Measurements from ENCODE around the gene ANGPTL5.

- TF ChIP-seq EP300 (IDR thresholded peaks at IDR 0.05; ENCODE audit: borderline replicate concordance in 1 of 2, low read depth in 1 of 2, low read length in 1 of 2) (no peak), RCOR1 (IDR thresholded peaks at IDR 0.05; ENCODE audit: low read length) (no peak), POLR2AphosphoS5 (IDR thresholded peaks at IDR 0.05; ENCODE audit: low read depth, low read length) (no peak), EZH2phosphoT487 (IDR thresholded peaks at IDR 0.05; ENCODE audit: borderline replicate concordance, low read depth) (no peak), MXI1 (IDR thresholded peaks at IDR 0.05; ENCODE audit: low read depth, low read length) (no peak)
Measured at GRCh38 chr11:101944923-101945322, 28.6 kb upstream of the ANGPTL5 start.

All from SK-N-SH (cell line).